ENCODE measurements around the gene MAP4K3. TPM values are rescaled to one million over a fixed set of nuclear protein-coding genes. Genes with fewer than 3 reads are reported as not detected.

The MAP4K3 gene
- total and polyA plus RNA-seq, 11 donors = 14.5 to 45.4 (median 33.4) TPM

- no peak overlapping the region for H3K27ac ChIP-seq
- intact Hi-C loops (cut with DNase I) = no loop called here
- no peaks in the 10 kb centered on the region for H3K9me3 ChIP-seq
- peaks cover 0 to 6% (median 0%) of the 10 kb centered on the region in 12 donors for H3K4me1 ChIP-seq
- no peaks in the 10 kb centered on the region for H3K36me3 ChIP-seq
- no peak for ATAC-seq
- 90 to 99% (median 98%) methylated on average over 1 of the region's 1 CpG for WGBS, 4 donors
- H3K4me3 ChIP-seq = no peak overlapping the region
- no peaks in the 10 kb centered on the region for H3K27me3 ChIP-seq
- TF ChIP-seq CTCF (IDR thresholded peaks at IDR 0.05) (no peak), POLR2A (IDR thresholded peaks at IDR 0.05) (no peak)
- no peak for DNase-seq
These were observed 224.1 kb downstream of the MAP4K3 start for GRCh38 chr2:39213015-39213414.

GRCh38 chr2:39210846-39211245, 226.2 kb downstream of the MAP4K3 start:
- no peak overlapping the region for H3K27ac ChIP-seq
- no peak for ATAC-seq
- H3K36me3 ChIP-seq = no peaks in the 10 kb centered on the region
- DNase-seq = no peak
- TF ChIP-seq POLR2A (IDR thresholded peaks at IDR 0.05) (no peak), CTCF (IDR thresholded peaks at IDR 0.05) (no peak)
- 75 to 90% (median 80%) methylated on average over 1 of the region's 1 CpG for WGBS, 4 donors
- no peak overlapping the region for H3K4me3 ChIP-seq
- no peaks in the 10 kb centered on the region for H3K4me1 ChIP-seq
- intact Hi-C loops (cut with DNase I) = no loop called here
- H3K9me3 ChIP-seq = no peaks in the 10 kb centered on the region
- no peaks in the 10 kb centered on the region for H3K27me3 ChIP-seq

DNA sequence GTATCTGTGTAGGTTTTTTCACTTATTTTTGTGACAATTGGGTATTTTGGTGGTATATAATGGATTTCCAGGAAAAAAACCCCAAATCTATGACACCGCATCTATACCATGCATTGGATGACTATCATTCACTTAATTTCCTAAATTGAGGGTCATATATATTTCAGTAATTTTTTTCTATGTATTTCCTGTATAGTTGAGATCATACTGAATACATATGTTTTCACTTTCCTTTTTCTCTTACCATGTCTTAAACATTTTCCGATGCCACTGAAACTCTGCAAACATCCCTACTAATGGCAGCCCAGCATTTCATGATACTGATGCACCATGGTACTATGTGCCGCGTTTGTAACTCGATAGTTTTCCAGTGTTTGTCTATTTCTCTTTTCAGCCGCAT, 233.7 kb downstream of the MAP4K3 start:
- Histone ChIP-seq H3K36me3 (no peaks in the 10 kb centered on the region), H3K27me3 (no peaks in the 10 kb centered on the region), H3K27ac (no peak overlapping the region), H3K4me3 (no peak overlapping the region), H3K4me1 (no peaks in the 10 kb centered on the region), H3K9me3 (peaks cover 0 to 13% (median 0%) of the 10 kb centered on the region in 12 donors)
- ATAC-seq (no peak), DNase-seq (no peak)
- intact Hi-C loops (cut with DNase I) = no loop called here
- TF ChIP-seq POLR2A (IDR thresholded peaks at IDR 0.05) (no peak), CTCF (IDR thresholded peaks at IDR 0.05) (no peak)
- 80 to 97% (median 91%) methylated on average over 5 to 6 of the region's 6 CpGs for whole genome bisulfite sequencing, 4 donors

- TF ChIP-seq CTCF (IDR thresholded peaks at IDR 0.05) = no peak
- no peak for TF ChIP-seq POLR2A (IDR thresholded peaks at IDR 0.05)
- Histone ChIP-seq H3K27ac (no peak overlapping the region), H3K4me1 (no peaks in the 10 kb centered on the region), H3K4me3 (no peak overlapping the region), H3K9me3 (peaks cover 0 to 14% (median 0%) of the 10 kb centered on the region in 12 donors), H3K36me3 (no peaks in the 10 kb centered on the region), H3K27me3 (no peaks in the 10 kb centered on the region)
- WGBS, 4 donors = 84 to 95% (median 90%) methylated on average over 1 of the region's 1 CpG
- intact Hi-C loops (cut with DNase I) = no loop called here
- DNase-seq (no peak), ATAC-seq (no peak)
These were observed 234.3 kb downstream of the MAP4K3 start for GRCh38 chr2:39202639-39203369.

Other genes with a start within 250 kb of the MAP4K3 start
- 1 to 10 TPM in 2 of 9 donors, under 1 TPM in 4, not detected in 3; 0.37 to 1.1 (median 0.70) TPM for gene CDKL4, start 193.3 kb downstream of the MAP4K3 start, total RNA-seq
- under 1 TPM in 1 of 2 donors, not detected in 1; 0.11 TPM for gene CDKL4, start 193.3 kb downstream of the MAP4K3 start, polyA plus RNA-seq
- 1 to 10 TPM; 1.3 to 4.6 (median 3.0) TPM for gene TMEM178A, start 228.6 kb upstream of the MAP4K3 start, total RNA-seq
- gene TMEM178A, start 228.6 kb upstream of the MAP4K3 start, polyA plus RNA-seq = 1 to 10 TPM in 1 of 2 donors, under 1 TPM in 1; 0.65 to 3.1 TPM

Measured in heart left ventricle (tissue), 16 donors.